ENCODE measurements around the gene THADA.
A peak's percentile ranks its signal among the peaks of the same experiment; 100 is the strongest.

DNA sequence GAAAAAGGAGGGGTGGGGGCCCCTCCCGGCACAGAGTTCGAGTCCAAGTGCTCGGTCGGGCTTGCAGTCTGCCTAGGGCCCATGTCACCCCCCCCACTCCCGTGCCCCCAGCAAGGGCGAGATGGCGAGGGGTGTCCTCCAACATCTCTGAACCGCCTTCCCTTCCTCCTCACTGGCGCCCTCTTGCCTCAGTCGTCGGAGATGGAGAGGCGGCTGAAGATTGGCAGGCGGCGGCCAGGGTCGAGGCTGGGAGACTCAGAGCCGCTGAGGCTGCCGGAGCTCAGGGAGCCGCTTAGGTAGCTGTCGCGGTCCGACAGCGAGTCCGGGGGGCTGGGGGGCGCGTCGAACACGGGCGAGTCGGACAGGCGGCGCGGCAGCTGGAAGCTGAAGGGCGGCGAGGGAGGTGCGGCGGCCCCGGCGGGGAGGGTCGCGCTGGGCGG is 371.7 kb downstream of the THADA start:
- TF ChIP-seq, protein P1, sequence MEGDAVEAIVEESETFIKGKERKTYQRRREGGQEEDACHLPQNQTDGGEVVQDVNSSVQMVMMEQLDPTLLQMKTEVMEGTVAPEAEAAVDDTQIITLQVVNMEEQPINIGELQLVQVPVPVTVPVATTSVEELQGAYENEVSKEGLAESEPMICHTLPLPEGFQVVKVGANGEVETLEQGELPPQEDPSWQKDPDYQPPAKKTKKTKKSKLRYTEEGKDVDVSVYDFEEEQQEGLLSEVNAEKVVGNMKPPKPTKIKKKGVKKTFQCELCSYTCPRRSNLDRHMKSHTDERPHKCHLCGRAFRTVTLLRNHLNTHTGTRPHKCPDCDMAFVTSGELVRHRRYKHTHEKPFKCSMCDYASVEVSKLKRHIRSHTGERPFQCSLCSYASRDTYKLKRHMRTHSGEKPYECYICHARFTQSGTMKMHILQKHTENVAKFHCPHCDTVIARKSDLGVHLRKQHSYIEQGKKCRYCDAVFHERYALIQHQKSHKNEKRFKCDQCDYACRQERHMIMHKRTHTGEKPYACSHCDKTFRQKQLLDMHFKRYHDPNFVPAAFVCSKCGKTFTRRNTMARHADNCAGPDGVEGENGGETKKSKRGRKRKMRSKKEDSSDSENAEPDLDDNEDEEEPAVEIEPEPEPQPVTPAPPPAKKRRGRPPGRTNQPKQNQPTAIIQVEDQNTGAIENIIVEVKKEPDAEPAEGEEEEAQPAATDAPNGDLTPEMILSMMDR (IDR thresholded peaks at IDR 0.05; ENCODE audit: low read depth, low read length), result peak; percentile 16; the same call in 1 of the 2 replicates
- TF ChIP-seq EZH2phosphoT487 (IDR thresholded peaks at IDR 0.05; ENCODE audit: low read depth), result no peak
